Measurements from ENCODE around the gene UNC80.

The UNC80 gene

GRCh38 chr2:209806318-209806717 lies 34.7 kb downstream of the UNC80 start:
- peak; percentile 13 for DNase-seq (ENCODE audit: low spot score)

DNA sequence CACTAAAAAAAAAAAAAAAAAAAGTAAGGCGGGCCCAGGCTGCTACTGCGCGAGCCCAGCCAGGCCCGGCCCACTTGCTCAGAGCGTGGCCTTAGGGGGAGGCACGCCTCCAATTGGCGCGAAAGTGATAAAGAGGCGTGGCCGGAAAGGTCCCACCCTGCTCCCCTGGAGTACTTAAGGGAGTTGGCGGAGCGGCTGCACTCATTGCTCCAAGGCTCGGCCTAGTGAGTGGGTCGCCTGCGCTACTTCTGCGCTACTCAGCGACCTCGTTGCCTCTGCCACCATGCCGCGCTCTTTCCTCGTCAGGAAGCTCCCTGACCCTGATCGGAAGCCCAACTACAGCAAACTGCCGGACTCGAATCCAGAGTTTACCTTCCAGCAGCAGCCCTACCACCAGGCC lies 36.9 kb downstream of the UNC80 start:
- no peak for DNase-seq (ENCODE audit: low spot score)

DNA sequence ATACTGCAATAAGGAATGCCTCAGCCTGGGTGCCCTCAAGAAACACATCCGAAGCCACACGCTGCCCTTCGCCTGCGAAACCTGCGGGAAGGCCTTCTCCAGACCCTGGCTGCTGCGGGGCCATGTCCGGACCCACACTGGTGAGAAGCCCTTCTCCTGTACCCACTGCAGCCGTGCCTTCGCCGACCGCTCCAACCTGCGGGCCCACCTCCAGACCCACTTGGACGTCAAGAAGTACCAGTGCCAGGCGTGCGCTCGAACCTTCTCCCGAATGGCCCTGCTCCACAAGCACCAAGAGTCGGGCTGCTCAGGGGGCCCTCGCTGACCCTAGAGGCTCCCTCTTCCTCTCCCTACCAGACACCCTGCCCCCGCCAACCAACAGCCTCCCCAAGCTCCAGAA lies 37.6 kb downstream of the UNC80 start:
- DNase-seq (ENCODE audit: low spot score), result no peak

DNA sequence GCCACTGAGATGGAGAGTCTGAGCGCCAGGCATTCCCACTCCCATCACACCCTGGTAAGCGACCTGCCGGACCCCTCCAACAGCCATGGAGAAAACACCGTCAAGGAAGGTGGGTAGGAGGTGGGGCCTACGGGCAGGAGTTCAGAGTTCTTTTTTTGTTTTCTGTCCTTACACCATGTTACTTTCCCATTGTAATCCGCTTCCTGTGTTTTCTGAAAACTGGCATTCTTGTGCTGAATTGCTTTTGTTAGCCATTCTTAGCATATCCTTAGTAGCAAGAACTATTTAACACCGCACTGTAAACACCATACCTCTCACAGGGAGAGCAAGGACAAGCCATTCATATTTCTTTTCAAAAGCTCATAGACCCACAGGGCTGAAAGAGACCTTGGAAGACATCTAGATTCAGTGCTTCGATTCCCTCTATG lies 46.2 kb downstream of the UNC80 start:
- DNase-seq (ENCODE audit: low spot score), result no peak

GRCh38 chr2:209818939-209819338 lies 47.3 kb downstream of the UNC80 start:
- DNase-seq (ENCODE audit: low spot score), result no peak

GRCh38 chr2:209821806-209822205 lies 50.2 kb downstream of the UNC80 start:
- no peak for DNase-seq (ENCODE audit: low spot score)

DNA sequence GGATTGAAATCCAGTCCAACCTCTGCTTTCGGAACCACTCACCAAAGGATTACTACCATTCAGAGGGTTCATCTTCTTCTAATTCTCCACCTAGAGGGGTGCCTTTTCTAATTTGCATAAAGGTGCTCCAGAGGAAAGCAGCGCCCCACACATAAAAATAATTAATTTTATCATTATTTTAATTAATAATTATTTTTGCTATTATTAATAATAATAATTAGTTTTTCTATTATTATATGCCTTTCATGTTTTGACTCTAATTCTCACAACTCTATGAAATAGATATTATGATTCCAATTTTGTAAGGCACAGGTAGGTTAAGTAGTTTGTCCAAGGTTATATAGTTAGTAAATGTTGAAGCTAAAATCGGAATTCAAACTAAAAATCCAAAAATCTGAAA lies 51.9 kb downstream of the UNC80 start:
- no peak for DNase-seq (ENCODE audit: low spot score)

DNA sequence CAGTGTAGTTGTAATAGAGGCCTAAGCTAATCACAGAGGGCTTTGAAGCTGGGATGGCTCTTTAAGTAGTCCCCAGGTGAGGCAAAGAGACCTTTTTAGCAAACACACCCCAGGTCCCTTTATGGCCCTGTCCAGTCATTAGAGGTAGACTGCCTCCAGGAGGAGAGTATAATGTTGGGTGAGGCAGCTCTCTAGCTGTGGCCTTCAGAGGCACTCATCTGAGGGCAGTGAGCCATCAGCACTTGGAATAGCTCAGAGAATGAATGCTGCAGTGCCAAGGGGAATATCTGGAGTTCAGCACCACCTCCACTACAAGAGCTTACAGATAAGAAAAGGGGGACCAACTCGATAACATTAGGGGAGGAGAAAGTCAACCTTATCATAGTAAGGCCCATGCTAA lies 52.8 kb downstream of the UNC80 start:
- DNase-seq (ENCODE audit: low spot score), result no peak

- DNase-seq (ENCODE audit: low spot score), result no peak
Measured at GRCh38 chr2:209830722-209831465, 59.3 kb downstream of the UNC80 start.

- DNase-seq (ENCODE audit: low spot score), result no peak
Measured at GRCh38 chr2:209834767-209835166, 63.1 kb downstream of the UNC80 start.

GRCh38 chr2:209840434-209840833 lies 68.8 kb downstream of the UNC80 start:
- no peak for DNase-seq (ENCODE audit: low spot score)

DNA sequence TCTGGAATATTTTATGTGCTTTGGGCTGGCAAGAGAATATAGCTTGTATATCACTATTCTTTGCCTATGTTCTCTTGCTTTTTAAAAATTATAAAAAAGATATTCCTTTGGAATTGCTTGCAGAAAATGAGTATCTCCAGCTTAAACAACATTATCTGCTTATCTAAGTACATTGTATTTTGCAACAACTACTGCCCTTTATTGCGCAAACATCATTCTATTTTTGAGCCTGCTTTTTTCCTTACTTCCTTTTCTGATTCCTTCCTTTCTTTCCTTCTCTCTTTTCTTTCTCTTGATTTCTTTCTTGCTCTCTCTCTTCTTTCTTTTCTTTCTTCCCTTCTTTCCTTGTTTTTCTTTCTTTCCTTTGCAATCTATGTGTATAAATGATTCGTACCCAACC lies 74.0 kb downstream of the UNC80 start:
- DNase-seq (ENCODE audit: low spot score), result no peak

GRCh38 chr2:209864716-209865295 lies 93.2 kb downstream of the UNC80 start:
- DNase-seq (ENCODE audit: low spot score), result no peak

- no peak for DNase-seq (ENCODE audit: low spot score)
Measured at GRCh38 chr2:209868271-209868994, 96.8 kb downstream of the UNC80 start.

DNA sequence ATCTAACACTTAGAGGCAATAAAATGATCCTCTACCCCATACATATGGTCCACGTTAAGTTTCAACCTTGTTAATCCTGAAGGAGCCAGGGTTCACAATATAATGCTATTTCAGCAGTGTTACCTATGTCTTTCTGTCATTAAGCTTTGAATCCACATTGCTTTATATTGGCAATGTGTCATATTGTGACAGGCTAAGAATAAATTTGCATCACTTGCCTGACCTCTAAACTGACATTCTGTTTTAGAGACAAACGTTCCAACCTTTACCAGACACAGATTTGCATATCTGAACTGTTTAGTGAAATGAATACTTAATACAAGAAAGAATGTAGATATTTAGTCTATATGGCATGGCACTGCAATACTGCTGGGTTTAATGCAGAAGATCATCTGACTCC lies 98.4 kb downstream of the UNC80 start:
- no peak for DNase-seq (ENCODE audit: low spot score)

- peak; percentile 77 for DNase-seq (ENCODE audit: low spot score)
Measured at GRCh38 chr2:209872675-209873074, 101.0 kb downstream of the UNC80 start.

DNA sequence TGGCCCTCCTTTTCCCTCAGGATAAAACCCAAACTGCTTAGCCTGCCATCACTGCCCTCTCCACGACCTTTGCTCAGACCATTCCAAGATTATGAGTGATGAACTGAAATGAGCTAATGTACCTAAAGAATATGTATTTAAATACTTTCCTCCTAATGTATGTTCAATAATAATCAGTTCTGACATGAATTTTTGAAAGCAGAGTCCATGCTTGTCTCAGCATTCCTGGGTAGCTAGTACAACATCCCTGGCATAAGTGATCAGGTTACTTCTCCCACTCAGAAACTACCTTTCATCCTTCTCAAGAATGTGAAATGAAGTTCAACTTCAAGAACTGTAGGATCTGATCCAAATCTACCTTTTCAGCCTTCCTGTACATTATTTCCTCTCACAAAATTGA lies 103.6 kb downstream of the UNC80 start:
- no peak for DNase-seq (ENCODE audit: low spot score)

DNA sequence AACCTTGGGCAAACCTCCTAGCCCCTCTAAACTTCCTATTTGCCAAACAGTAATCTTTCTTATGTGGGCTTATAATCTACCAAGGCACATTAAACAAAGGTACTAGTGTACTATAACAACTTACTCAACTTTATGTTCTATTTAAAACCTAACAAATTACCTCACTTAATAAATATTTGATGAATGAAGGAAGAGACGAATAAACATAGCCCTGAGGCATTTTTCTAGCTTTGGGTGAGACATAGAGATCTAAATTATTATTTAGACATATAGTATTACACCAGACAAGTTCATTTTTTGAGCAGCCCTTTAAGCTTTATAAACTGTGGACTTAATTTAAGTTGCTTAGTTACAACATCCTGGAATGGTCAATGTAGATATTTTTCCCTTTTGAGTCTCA lies 104.6 kb downstream of the UNC80 start:
- DNase-seq (ENCODE audit: low spot score), result no peak

GRCh38 chr2:209878701-209879100 lies 107.1 kb downstream of the UNC80 start:
- DNase-seq (ENCODE audit: low spot score), result no peak

DNA sequence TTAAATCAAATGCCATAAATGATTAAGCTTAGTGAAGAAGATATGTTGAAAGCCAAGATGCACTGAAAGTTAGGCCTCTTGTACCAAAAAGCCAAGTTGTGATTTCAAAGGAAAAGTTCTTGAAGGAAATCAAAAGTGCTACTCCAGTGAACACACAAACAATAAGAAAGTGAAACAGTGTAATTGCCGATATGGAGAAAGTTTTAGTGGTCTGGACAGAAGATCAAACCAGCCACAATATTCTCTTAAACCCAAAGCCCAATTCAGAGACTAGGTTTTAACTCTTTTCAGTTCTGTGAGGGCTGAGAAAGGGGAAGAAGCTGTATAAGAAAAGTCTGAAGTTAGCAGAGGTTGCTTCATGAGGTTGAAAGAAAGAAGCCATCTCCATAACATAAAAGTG lies 129.0 kb downstream of the UNC80 start:
- no peak for DNase-seq (ENCODE audit: low spot score)

- DNase-seq (ENCODE audit: low spot score), result no peak
Measured at GRCh38 chr2:209901172-209901571, 129.5 kb downstream of the UNC80 start.

DNA sequence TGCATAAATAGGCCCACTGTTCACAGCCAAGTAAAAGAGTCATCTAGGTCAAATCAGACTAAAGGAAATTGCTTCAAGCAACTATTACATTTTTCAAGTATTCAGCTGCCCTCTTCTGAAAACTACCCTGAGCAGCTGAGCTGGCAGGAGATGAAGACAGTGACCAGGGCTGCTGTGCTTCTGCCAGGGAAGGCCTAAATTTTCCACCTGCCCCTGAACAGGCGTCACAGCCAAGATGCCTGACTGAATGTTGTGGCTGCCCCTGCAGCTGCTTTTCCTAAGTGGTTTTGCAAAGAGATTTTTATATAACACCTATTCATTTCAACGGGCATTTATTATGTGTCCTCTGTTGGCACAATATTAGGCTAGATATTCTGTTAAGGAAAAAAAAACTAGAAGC lies 134.1 kb downstream of the UNC80 start:
- no peak for DNase-seq (ENCODE audit: low spot score)

- no peak for DNase-seq (ENCODE audit: low spot score)
Measured at GRCh38 chr2:209907746-209908145, 136.1 kb downstream of the UNC80 start.

Measured in Ammon's horn (tissue), 1 donor.